Neural progenitor cell (in vitro differentiated cells): ENCODE measurements around the gene ZBTB7B. TPM values are rescaled to one million over a fixed set of nuclear protein-coding genes. Genes with fewer than 3 reads are reported as not detected.

Experiments used
- DNase-seq: peaks from one replicate; pipeline ENCODE4 v3.0.0-alpha.2; 2016; ENCODE audit warnings: low spot score
- H2AFZ ChIP-seq: fragments of 200-600 bp; sonication (generic); replicated peaks from 2 replicates; pipeline ENCODE4 v1.6.1; 2016; ENCODE audit warnings: antibody characterized with exemption
- H3F3A ChIP-seq: fragments of 200-600 bp; sonication (generic); 2 replicates; pipeline ENCODE4 v1.6.1; 2016; ENCODE audit warnings: antibody characterized with exemption, low read depth
- H3K27ac ChIP-seq: fragments of 200-600 bp; sonication (generic); 2 replicates; pipeline ENCODE4 v1.5.1; 2016; ENCODE audit warnings: mild to moderate bottlenecking
- H3K27me3 ChIP-seq: fragments of 200-600 bp; sonication (generic); 2 replicates; pipeline ENCODE4 v1.6.1; 2016; ENCODE audit warnings: mild to moderate bottlenecking, moderate library complexity
- H3K36me3 ChIP-seq: fragments of 200-600 bp; sonication (generic); 2 replicates; pipeline ENCODE4 v1.5.1; 2016
- H3K4me1 ChIP-seq: fragments of 200-600 bp; sonication (generic); 2 replicates; pipeline ENCODE4 v1.6.1; 2016; ENCODE audit warnings: mixed run types
- H3K4me2 ChIP-seq: fragments of 200-600 bp; sonication (generic); 2 replicates; pipeline ENCODE4 v1.6.1; 2016
- H3K4me3 ChIP-seq: fragments of 200-600 bp; sonication (generic); 2 replicates; pipeline ENCODE4 v1.5.1; 2016
- H3K79me2 ChIP-seq: fragments of 200-600 bp; sonication (generic); 2 replicates; pipeline ENCODE4 v1.6.1; 2016; ENCODE audit warnings: low read depth
- H3K9ac ChIP-seq: fragments of 200-600 bp; sonication (generic); 2 replicates; pipeline ENCODE4 v1.6.1; 2016
- H3K9me3 ChIP-seq: fragments of 200-600 bp; sonication (generic); 2 replicates; pipeline ENCODE4 v1.5.1; 2016; ENCODE audit warnings: low read depth
- H4K20me1 ChIP-seq: fragments of 200-600 bp; sonication (generic); 2 replicates; pipeline ENCODE4 v1.6.1; 2016; ENCODE audit warnings: low read depth
- H3K27ac Mint-ChIP-seq: 3 replicates; pipeline ENCODE4 v1.8.0; 2021; ENCODE audit warnings: mixed read lengths
- H3K27me3 Mint-ChIP-seq: 2 replicates; pipeline ENCODE4 v1.8.0; 2022; ENCODE audit warnings: low read depth, mild to moderate bottlenecking, inconsistent platforms, moderate library complexity, mixed read lengths; ENCODE audit not compliant: insufficient read depth
- H3K36me3 Mint-ChIP-seq: 3 replicates; pipeline ENCODE4 v1.8.0; 2021; ENCODE audit warnings: mixed read lengths
- H3K4me1 Mint-ChIP-seq: 3 replicates; pipeline ENCODE4 v1.8.0; 2021; ENCODE audit warnings: mixed read lengths
- H3K4me3 Mint-ChIP-seq: 3 replicates; pipeline ENCODE4 v1.8.0; 2021; ENCODE audit warnings: mild to moderate bottlenecking, moderate library complexity, mixed read lengths
- H3K9me3 Mint-ChIP-seq: 3 replicates; pipeline ENCODE4 v1.8.0; 2020; ENCODE audit warnings: mixed read lengths
- EZH2 ChIP-seq: fragments of 200-600 bp; sonication (generic); IDR thresholded peaks from 2 replicates; pipeline ENCODE4 v1.6.1; 2017; ENCODE audit warnings: antibody characterized with exemption, mild to moderate bottlenecking, moderate library complexity
- EZH2phosphoT487 ChIP-seq: fragments of 200-600 bp; sonication (generic); IDR thresholded peaks from 2 replicates; pipeline ENCODE4 v1.6.1; 2017; ENCODE audit warnings: antibody characterized with exemption
- microRNA-seq: library from miRNA; unstranded; fragments of <30 nt; microRNA quantifications from one replicate; pipeline ENCODE4, GENCODE V29; 2016
- small RNA-seq: library from RNA; depleted of rRNA; stranded (forward); fragments of <200 nt; gene quantifications from one replicate; pipeline ENCODE3, GENCODE V24; 2015
- total RNA-seq: library from RNA; depleted of rRNA; stranded (reverse); fragments of >200 nt; gene quantifications from 2 replicates; pipeline ENCODE4 v1.2.3, GENCODE V29; 2015; ENCODE audit warnings: low replicate concordance
- TF ChIP-seq, protein P1 (sequence below): fragments of 200-600 bp; sonication (generic); IDR thresholded peaks from 2 replicates; pipeline ENCODE4 v1.5.1; 2017; ENCODE audit warnings: antibody characterized with exemption, mild to moderate bottlenecking

Gene ZBTB7B
- total RNA-seq, 1 donor from 2014 or later, result 4.7 TPM

- peaks cover 45% of the 10 kb centered on the region for H3K4me1 Mint-ChIP-seq
- Histone ChIP-seq H3K9ac (no peak overlapping the region), H3K4me2 (peak overlapping the region; percentile 94), H4K20me1 (peaks cover 42% of the 10 kb centered on the region), H3K4me3 (peak overlapping the region; percentile 93), H3K27ac (no peak overlapping the region), H3K27me3 (peaks cover 7% of the 10 kb centered on the region), H3F3A (peaks cover 40% of the 10 kb centered on the region), H3K79me2 (peaks cover 13% of the 10 kb centered on the region), H3K36me3 (no peaks in the 10 kb centered on the region), H3K9me3 (no peaks in the 10 kb centered on the region), H2AFZ (no peak overlapping the region), H3K4me1 (peaks cover 23% of the 10 kb centered on the region)
- peaks cover 10% of the 10 kb centered on the region for H3K27me3 Mint-ChIP-seq
- peak overlapping the region; percentile 82 for H3K27ac Mint-ChIP-seq
- H3K36me3 Mint-ChIP-seq, result peaks cover 9% of the 10 kb centered on the region
- TF ChIP-seq EZH2, result no peak
- TF ChIP-seq, protein P1, sequence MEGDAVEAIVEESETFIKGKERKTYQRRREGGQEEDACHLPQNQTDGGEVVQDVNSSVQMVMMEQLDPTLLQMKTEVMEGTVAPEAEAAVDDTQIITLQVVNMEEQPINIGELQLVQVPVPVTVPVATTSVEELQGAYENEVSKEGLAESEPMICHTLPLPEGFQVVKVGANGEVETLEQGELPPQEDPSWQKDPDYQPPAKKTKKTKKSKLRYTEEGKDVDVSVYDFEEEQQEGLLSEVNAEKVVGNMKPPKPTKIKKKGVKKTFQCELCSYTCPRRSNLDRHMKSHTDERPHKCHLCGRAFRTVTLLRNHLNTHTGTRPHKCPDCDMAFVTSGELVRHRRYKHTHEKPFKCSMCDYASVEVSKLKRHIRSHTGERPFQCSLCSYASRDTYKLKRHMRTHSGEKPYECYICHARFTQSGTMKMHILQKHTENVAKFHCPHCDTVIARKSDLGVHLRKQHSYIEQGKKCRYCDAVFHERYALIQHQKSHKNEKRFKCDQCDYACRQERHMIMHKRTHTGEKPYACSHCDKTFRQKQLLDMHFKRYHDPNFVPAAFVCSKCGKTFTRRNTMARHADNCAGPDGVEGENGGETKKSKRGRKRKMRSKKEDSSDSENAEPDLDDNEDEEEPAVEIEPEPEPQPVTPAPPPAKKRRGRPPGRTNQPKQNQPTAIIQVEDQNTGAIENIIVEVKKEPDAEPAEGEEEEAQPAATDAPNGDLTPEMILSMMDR, result no peak
- no peak for TF ChIP-seq EZH2phosphoT487
- DNase-seq, result no peak
- H3K4me3 Mint-ChIP-seq, result peak overlapping the region; percentile 89
- peaks cover 2% of the 10 kb centered on the region for H3K9me3 Mint-ChIP-seq
These were observed 62.3 kb downstream of the ZBTB7B start for GRCh38 chr1:155064832-155065429.

- no peak overlapping the region for H3K4me3 Mint-ChIP-seq
- Histone ChIP-seq H4K20me1 (peaks cover 39% of the 10 kb centered on the region), H3K9me3 (no peaks in the 10 kb centered on the region), H3K79me2 (peaks cover 13% of the 10 kb centered on the region), H3K36me3 (no peaks in the 10 kb centered on the region), H3F3A (peaks cover 56% of the 10 kb centered on the region), H3K4me1 (peaks cover 34% of the 10 kb centered on the region), H3K9ac (no peak overlapping the region), H3K27ac (no peak overlapping the region), H2AFZ (no peak overlapping the region), H3K4me3 (no peak overlapping the region), H3K27me3 (peaks cover 24% of the 10 kb centered on the region), H3K4me2 (no peak overlapping the region)
- H3K4me1 Mint-ChIP-seq, result peaks cover 49% of the 10 kb centered on the region
- H3K9me3 Mint-ChIP-seq, result peaks cover 2% of the 10 kb centered on the region
- H3K27me3 Mint-ChIP-seq, result peaks cover 12% of the 10 kb centered on the region
- DNase-seq, result no peak
- TF ChIP-seq EZH2, result no peak
- TF ChIP-seq, protein P1, result no peak
- no peak for TF ChIP-seq EZH2phosphoT487
- H3K27ac Mint-ChIP-seq, result peak overlapping the region; percentile 67
- H3K36me3 Mint-ChIP-seq, result peaks cover 9% of the 10 kb centered on the region
These were observed 64.2 kb downstream of the ZBTB7B start for GRCh38 chr1:155066777-155067176.

Small RNA genes within 50 kb of the gene (microRNA-seq; reads per million reads assigned to microRNA genes)
- not detected for gene MIR4258

Small RNA genes within 50 kb of the gene (small RNA-seq; reads per million reads assigned to genes)
- gene MIR4258, result not detected

Other genes starting within 250 kb of the ZBTB7B start
- gene KCNN3, start 132.5 kb upstream of the ZBTB7B start, total RNA-seq, result 4.3 and 4.7 TPM in 2 replicates
- 4.3 and 12.7 TPM in 2 replicates for gene PMVK, start 66.1 kb upstream of the ZBTB7B start, total RNA-seq
- gene PBXIP1, start 46.7 kb upstream of the ZBTB7B start, total RNA-seq, result 21.4 and 64.0 TPM in 2 replicates
- 32.1 and 48.1 TPM in 2 replicates for gene PYGO2, start 41.0 kb upstream of the ZBTB7B start, total RNA-seq
- 69.0 and 86.5 TPM in 2 replicates for gene SHC1, start 32.1 kb upstream of the ZBTB7B start, total RNA-seq
- gene CKS1B, start 28.1 kb upstream of the ZBTB7B start, total RNA-seq, result 210 and 297 TPM in 2 replicates
- 19.3 and 47.4 TPM in 2 replicates for gene FLAD1, start 19.5 kb upstream of the ZBTB7B start, total RNA-seq
- not detected in 2 replicates for gene LENEP, start 9.2 kb upstream of the ZBTB7B start, total RNA-seq
- 1.8 and 2.0 TPM in 2 replicates for gene DCST2, start 31.0 kb downstream of the ZBTB7B start, total RNA-seq
- not detected in 2 replicates for gene DCST1, start 31.0 kb downstream of the ZBTB7B start, total RNA-seq
- gene ADAM15, start 48.5 kb downstream of the ZBTB7B start, total RNA-seq, result 15.7 and 44.9 TPM in 2 replicates
- gene EFNA4, start 60.9 kb downstream of the ZBTB7B start, total RNA-seq, result 10.7 and 18.4 TPM in 2 replicates
- gene EFNA3, start 76.0 kb downstream of the ZBTB7B start, total RNA-seq, result 4.0 and 9.6 TPM in 2 replicates
- 0.34 and 0.65 TPM in 2 replicates for gene EFNA1, start 125.1 kb downstream of the ZBTB7B start, total RNA-seq
- 14.4 and 29.0 TPM in 2 replicates for gene SLC50A1, start 133.1 kb downstream of the ZBTB7B start, total RNA-seq
- gene DPM3, start 137.7 kb downstream of the ZBTB7B start, total RNA-seq, result 16.8 and 133 TPM in 2 replicates
- gene KRTCAP2, start 170.5 kb downstream of the ZBTB7B start, total RNA-seq, result 37.8 and 100 TPM in 2 replicates
- 3.9 and 10.2 TPM in 2 replicates for gene TRIM46, start 171.0 kb downstream of the ZBTB7B start, total RNA-seq
- 19.3 and 30.4 TPM in 2 replicates for gene THBS3, start 205.1 kb downstream of the ZBTB7B start, total RNA-seq
- 25.6 and 46.5 TPM in 2 replicates for gene MTX1, start 205.9 kb downstream of the ZBTB7B start, total RNA-seq